Activated CD4-positive, alpha-beta T cell treated with anti-CD3 and anti-CD28 coated beads, Interleukin-2, amount 10 ng/mL, durations not matched to agents 7 days and 5 days (primary cell): ENCODE measurements around the gene LRRC38. TPM values are rescaled to one million over a fixed set of nuclear protein-coding genes. Genes with fewer than 3 reads are reported as not detected.
"Not testable (repeated sequence)": the region's sequence is repeated elsewhere in the genome, so short reads cannot be mapped to it uniquely, and the experiment has no call there.

Source experiments
- CTCF ChIA-PET: fragments of 350-600 bp; sonication (Branson Sonifier 250); formaldehyde crosslinking; loops from one replicate; lab custom pipeline; 2021; ENCODE audit warnings: antibody characterized with exemption; lab: Charles Lee
- POLR2A ChIA-PET: fragments of 350-600 bp; sonication (Branson Sonifier 250); formaldehyde crosslinking; loops from one replicate; lab custom pipeline; 2021; ENCODE audit warnings: antibody characterized with exemption; lab: Charles Lee
- DNase-seq: peaks from one replicate; pipeline ENCODE4 v3.0.0-alpha.2; 2020
- H3K27ac Mint-ChIP-seq: one replicate; pipeline ENCODE4 v1.8.0; 2021; ENCODE audit warnings: mild to moderate bottlenecking, moderate library complexity, mixed read lengths
- H3K27me3 Mint-ChIP-seq: one replicate; pipeline ENCODE4 v1.8.0; 2021; ENCODE audit warnings: mixed read lengths
- H3K36me3 Mint-ChIP-seq: one replicate; pipeline ENCODE4 v1.8.0; 2021; ENCODE audit warnings: low read depth, mixed read lengths
- H3K4me1 Mint-ChIP-seq: one replicate; pipeline ENCODE4 v1.8.0; 2021; ENCODE audit warnings: mixed read lengths
- H3K4me3 Mint-ChIP-seq: one replicate; pipeline ENCODE4 v1.8.0; 2021; ENCODE audit warnings: mild to moderate bottlenecking, moderate library complexity, mixed read lengths
- H3K9me3 Mint-ChIP-seq: one replicate; pipeline ENCODE4 v1.8.0; 2021; ENCODE audit warnings: mixed read lengths
- total RNA-seq, 2 experiments: library from RNA; stranded (reverse); gene quantifications; one replicate each; pipeline ENCODE4 v1.2.3, GENCODE V29; 2021

Gene LRRC38
- total RNA-seq, 2 experiments from 2014 or later: not detected

GRCh38 chr1:13443335-13443979 lies 70.3 kb downstream of the LRRC38 start:
- no peak overlapping the region for H3K27ac Mint-ChIP-seq
- CTCF ChIA-PET: no interaction called here
- H3K4me1 Mint-ChIP-seq: no peaks in the 10 kb centered on the region
- H3K4me3 Mint-ChIP-seq: no peak overlapping the region
- DNase-seq: no peak
- H3K36me3 Mint-ChIP-seq: no peaks in the 10 kb centered on the region
- POLR2A ChIA-PET: interaction anchor here (0.6 kb wide), 1 partner anchor 8 kb away, joined by 3 read pairs; no protein-coding TSS in a partner anchor
- no peaks in the 10 kb centered on the region for H3K9me3 Mint-ChIP-seq
- H3K27me3 Mint-ChIP-seq: no peaks in the 10 kb centered on the region

- DNase-seq, H3K36me3 Mint-ChIP-seq, H3K27me3 Mint-ChIP-seq, H3K9me3 Mint-ChIP-seq, H3K4me1 Mint-ChIP-seq, H3K27ac Mint-ChIP-seq, POLR2A ChIA-PET, H3K4me3 Mint-ChIP-seq: not testable (repeated sequence)
- CTCF ChIA-PET: interaction anchor here (1.0 kb wide), 1 partner anchor 13 kb away, joined by 3 read pairs; no protein-coding TSS in a partner anchor
Observed at GRCh38 chr1:13439104-13439783, 74.6 kb downstream of the LRRC38 start.

DNA sequence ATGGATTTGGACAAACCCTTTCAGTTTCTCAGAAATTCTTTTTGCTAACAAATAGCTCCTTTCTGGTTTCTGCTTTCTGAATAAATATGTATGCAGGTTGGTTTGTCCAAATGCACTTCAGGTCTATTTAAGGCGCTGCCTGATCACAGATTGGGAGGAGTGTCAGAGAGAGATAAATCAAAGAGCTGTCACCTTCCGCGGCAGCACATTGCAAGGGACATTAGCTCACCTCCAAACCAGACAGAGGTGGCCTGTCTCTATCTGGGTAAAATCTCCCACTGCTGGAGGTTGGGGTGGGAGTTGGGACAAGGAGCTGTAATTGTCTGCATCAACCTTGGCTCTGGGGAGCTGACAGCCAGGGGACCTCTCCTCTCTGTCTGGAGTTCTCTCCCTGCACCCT lies 78.3 kb downstream of the LRRC38 start:
- H3K27me3 Mint-ChIP-seq: no peaks in the 10 kb centered on the region
- peaks cover 2% of the 10 kb centered on the region for H3K9me3 Mint-ChIP-seq
- ChIA-PET POLR2A (no interaction called here), CTCF (no interaction called here)
- no peak overlapping the region for H3K27ac Mint-ChIP-seq
- no peak overlapping the region for H3K4me3 Mint-ChIP-seq
- H3K36me3 Mint-ChIP-seq: no peaks in the 10 kb centered on the region
- DNase-seq: no peak
- no peaks in the 10 kb centered on the region for H3K4me1 Mint-ChIP-seq

GRCh38 chr1:13433694-13434358 lies 80.0 kb downstream of the LRRC38 start:
- H3K4me3 Mint-ChIP-seq, H3K27me3 Mint-ChIP-seq, H3K27ac Mint-ChIP-seq, DNase-seq, H3K36me3 Mint-ChIP-seq, CTCF ChIA-PET, H3K9me3 Mint-ChIP-seq, POLR2A ChIA-PET, H3K4me1 Mint-ChIP-seq: not testable (repeated sequence)

DNA sequence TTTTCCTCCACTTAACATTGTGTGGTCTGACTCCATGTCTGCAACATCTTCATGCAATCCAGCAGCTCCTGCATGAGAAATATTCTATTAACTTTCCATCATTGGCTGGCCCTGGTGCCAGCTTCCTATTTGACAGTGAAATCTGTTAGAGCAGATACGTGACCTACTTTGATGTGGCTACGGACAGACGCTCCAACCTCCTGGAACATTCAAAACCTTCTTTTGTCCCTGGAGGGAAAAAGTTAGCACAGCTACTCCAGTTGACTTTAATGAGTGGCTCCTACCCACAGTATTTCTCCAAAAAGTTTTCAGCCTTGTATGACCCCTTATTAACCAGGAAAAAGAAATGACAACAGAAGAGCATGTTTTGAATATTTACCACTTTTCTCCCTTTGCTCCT lies 81.6 kb downstream of the LRRC38 start:
- Mint-ChIP-seq H3K4me3 (no peak overlapping the region), H3K9me3 (peaks cover 2% of the 10 kb centered on the region), H3K36me3 (no peaks in the 10 kb centered on the region), H3K4me1 (no peaks in the 10 kb centered on the region), H3K27ac (no peak overlapping the region), H3K27me3 (no peaks in the 10 kb centered on the region)
- ChIA-PET POLR2A (no interaction called here), CTCF (no interaction called here)
- DNase-seq: no peak

- no peak for DNase-seq
- Mint-ChIP-seq H3K9me3 (peaks cover 2% of the 10 kb centered on the region), H3K27me3 (no peaks in the 10 kb centered on the region), H3K4me1 (no peaks in the 10 kb centered on the region), H3K36me3 (no peaks in the 10 kb centered on the region), H3K4me3 (no peak overlapping the region), H3K27ac (no peak overlapping the region)
- POLR2A ChIA-PET: no interaction called here
- CTCF ChIA-PET: no interaction called here
Observed at GRCh38 chr1:13430495-13430894, 83.3 kb downstream of the LRRC38 start.

Other genes with a start within 250 kb of the LRRC38 start
- not detected for gene PRAMEF8, start 228.9 kb downstream of the LRRC38 start, total RNA-seq
- not detected for gene PRAMEF33, start 210.5 kb downstream of the LRRC38 start, total RNA-seq
- gene PRAMEF15, start 198.4 kb downstream of the LRRC38 start, total RNA-seq: not detected
- gene PRAMEF14, start 166.9 kb downstream of the LRRC38 start, total RNA-seq: not detected
- not detected for gene PRAMEF19, start 142.1 kb downstream of the LRRC38 start, total RNA-seq
- not detected for gene PRAMEF17, start 124.4 kb downstream of the LRRC38 start, total RNA-seq
- gene PRAMEF20, start 103.6 kb downstream of the LRRC38 start, total RNA-seq: not detected
- gene PDPN, start 69.8 kb upstream of the LRRC38 start, total RNA-seq: not detected
- gene PRDM2, start 186.2 kb upstream of the LRRC38 start, total RNA-seq: 10 to 100 TPM; 57.7 to 63.1 TPM